ENCODE measurements around the gene GIMD1.
"Not testable (repeated sequence)": the region's sequence is repeated elsewhere in the genome, so short reads cannot be mapped to it uniquely, and the experiment has no call there.

GIMD1 gene

GRCh38 chr4:106347167-106347566 lies 21.4 kb downstream of the GIMD1 start:
- no peak for DNase-seq

- DNase-seq, result no peak
These were observed 24.0 kb downstream of the GIMD1 start for GRCh38 chr4:106344647-106344970.

GRCh38 chr4:106343865-106344646 lies 24.5 kb downstream of the GIMD1 start:
- no peak for DNase-seq

DNA sequence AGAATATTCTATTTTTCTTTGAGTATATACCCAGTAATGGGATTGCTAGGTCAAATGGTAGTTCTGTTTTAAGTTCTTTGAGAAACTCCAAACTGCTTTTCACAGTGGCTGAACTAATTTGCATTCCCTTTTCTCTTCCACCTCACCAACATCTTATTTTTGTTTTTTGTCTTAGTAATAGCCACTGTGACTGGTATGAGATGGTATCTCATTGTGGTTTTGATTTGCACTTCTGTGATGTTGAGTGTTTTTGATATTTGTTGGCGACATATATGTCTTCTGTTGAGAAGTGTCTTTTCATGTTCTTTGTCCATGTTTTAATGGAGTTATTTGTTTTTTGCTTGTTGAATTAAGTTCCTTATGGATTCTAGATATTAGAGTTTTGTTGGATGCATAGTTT lies 27.8 kb downstream of the GIMD1 start:
- no peak for DNase-seq

- DNase-seq, result no peak
These were observed 29.1 kb downstream of the GIMD1 start for GRCh38 chr4:106339431-106339830.

- DNase-seq, result no peak
These were observed 29.9 kb downstream of the GIMD1 start for GRCh38 chr4:106338671-106339070.

DNA sequence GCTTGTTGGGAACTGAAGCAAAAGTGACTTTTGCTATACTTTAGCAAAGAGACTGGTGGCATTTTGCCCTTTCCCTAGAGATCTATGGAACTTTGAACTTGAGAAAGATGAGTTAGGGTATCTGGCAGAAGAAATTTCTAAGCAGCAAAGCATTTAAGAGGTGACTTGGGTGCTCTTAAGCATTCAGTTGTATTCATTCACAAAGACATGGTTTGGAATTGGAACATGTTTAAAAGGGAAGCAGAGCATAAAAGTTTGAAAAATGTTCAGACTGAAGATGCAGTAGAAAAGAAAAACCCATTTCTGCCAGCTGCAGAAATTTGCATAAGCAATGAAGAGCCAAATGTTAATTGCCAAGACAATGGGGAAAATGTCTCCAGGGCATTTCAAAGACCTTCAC lies 30.7 kb downstream of the GIMD1 start:
- DNase-seq, result no peak

DNA sequence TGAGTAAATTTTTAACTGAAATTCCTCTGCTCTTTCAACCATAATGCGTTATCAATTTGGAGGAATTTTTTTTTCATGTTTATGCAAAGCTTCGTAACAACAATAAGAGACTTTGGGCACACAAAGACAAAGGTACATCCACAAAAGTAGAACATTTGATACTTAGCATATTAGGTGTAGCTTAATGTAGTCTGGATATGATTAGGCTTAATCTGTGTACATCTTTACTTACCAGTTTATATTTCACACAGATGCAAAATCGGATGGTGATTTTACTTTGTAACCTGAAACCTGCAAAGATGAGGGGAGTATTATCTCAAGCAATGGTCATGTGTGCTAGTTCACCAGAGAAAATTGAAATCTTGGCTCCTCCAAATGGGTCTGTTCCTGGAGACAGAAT lies 32.0 kb downstream of the GIMD1 start:
- DNase-seq, result no peak

DNA sequence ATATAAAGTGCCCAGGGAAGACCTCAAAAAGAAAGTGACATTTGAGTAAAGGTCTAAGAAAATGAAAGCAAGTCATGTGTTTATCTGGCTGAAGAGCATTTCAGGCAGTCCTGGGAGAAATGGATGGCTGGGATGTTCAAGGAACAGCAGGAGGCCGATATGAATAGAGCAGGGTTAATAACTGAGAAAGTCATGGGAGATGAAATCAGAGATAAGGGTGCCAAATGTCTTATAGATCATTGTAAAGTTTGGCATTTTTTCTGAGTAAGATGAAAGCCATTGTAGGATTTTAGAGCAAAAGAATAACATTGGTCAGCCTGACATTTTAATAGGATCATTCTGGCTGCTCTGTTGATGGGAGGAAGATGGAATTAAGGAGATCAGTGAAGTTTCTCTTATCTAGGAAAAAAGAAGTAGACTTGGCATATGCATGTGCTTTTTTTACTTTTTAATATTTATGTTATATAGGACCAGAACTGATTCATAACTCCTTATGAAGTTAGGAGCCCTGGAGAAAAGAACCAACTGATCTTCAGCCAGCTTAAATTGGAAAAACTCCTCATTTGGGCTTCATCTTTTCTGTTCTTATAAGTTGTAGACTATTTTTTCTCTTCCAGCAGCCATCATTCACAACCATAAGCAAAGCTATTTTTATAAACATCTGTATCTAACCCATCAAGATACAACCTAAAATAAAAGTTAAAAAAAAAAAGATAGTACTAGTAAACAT lies 33.7 kb downstream of the GIMD1 start:
- DNase-seq, result no peak

DNA sequence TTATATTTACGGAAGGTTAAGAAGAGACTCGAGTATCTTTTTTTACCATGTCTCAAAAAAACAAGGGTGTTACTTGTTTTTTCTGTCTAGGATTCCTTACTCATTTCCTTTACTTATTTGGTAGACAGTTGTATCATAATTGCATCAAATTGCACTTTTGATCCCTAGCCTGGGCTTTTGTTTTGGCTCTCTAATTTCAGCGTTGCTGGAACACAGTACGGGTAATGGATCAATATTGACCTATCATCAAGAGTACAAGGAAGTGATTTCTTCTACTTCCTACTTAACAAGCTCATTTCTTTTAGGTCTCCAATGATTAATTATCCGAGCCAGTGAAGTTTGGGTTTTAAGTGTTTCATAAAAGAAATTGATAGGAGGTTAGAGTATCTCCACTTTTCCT lies 35.4 kb downstream of the GIMD1 start:
- DNase-seq, result no peak

DNA sequence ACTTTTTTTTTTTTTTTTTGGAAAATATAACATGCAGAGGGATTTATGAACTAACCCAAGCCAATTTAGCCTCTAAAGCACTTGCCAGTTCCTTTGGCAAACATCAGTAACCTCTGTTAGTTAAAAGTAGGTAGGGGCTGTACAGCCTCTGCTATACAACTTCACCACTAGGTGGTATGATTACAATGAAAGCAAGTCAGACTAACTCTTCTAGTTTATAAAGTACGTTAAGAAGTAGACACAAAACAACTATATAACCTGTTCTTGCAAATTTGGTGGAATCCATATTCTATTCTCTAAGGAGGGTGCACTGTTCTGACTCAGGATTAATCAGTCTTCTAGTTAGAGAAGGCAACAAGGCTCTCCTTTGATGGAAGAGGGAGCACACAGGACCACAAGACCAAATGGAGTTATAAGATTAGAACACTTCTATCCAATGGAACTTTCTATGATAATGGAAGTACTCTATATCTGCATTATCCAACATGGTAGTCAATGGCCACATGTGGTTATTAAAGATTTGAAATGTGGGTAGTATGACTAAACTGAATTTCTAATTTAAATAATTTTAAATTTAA lies 39.4 kb downstream of the GIMD1 start:
- no peak for DNase-seq

DNA sequence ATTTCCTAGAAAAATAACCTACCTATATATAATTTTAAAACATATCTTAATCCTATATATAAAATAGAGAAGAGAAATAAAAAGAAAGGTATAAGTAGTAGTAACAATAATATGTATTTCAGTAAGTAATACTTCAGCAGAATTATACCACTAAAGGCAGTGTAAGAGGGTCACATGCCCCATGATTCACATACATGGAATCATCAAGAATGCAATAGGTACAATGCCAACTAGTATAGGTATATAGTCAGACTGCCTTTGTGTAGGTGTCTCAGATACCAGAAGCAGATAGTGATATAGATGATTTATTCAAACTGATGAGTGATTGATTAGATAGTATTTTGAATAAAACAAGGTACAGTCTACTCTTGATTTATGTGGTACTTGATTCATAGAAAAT lies 42.8 kb downstream of the GIMD1 start:
- no peak for DNase-seq

GRCh38 chr4:106323119-106323518 lies 45.5 kb downstream of the GIMD1 start:
- DNase-seq, result no peak

DNA sequence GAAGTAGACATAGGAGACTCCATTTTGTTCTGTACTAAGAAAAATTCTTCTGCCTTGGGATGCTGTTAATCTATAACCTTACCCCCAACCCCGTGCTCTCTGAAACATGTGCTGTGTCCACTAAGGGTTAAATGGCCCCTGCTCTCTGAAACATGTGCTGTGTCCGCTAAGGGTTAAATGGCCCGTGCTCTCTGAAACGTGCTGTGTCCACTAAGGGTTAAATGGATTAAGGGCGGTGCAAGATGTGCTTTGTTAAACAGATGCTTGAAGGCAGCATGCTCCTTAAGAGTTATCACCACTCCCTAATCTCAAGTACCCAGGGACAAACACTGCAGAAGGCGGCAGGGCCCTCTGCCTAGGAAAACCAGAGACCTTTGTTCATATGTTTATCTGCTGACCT lies 46.8 kb downstream of the GIMD1 start:
- not testable (repeated sequence) for DNase-seq

- not testable (repeated sequence) for DNase-seq
These were observed 47.4 kb downstream of the GIMD1 start for GRCh38 chr4:106321168-106321567.

GRCh38 chr4:106320235-106320634 lies 48.3 kb downstream of the GIMD1 start:
- DNase-seq, result no peak

- DNase-seq, result no peak
These were observed 50.1 kb downstream of the GIMD1 start for GRCh38 chr4:106318511-106318910.

DNA sequence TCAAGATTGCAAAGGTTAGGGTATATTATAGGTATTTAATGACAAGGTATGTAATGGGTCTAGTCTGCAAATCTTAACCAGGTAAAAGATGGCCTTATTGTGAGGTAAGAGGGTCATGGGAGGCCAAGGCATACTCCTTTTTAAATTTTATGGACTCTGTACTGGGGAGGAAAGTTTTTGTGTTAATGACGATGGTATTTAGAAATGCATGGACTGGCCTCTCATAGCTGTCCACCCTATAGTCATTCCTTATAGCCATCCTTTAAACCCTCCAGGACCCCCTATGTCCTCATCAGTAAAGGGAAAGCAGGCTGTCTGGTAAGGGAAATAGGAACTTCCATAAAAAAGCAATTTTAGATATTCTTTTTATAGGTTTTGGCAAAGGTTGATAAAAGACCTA lies 50.8 kb downstream of the GIMD1 start:
- DNase-seq, result no peak

DNA sequence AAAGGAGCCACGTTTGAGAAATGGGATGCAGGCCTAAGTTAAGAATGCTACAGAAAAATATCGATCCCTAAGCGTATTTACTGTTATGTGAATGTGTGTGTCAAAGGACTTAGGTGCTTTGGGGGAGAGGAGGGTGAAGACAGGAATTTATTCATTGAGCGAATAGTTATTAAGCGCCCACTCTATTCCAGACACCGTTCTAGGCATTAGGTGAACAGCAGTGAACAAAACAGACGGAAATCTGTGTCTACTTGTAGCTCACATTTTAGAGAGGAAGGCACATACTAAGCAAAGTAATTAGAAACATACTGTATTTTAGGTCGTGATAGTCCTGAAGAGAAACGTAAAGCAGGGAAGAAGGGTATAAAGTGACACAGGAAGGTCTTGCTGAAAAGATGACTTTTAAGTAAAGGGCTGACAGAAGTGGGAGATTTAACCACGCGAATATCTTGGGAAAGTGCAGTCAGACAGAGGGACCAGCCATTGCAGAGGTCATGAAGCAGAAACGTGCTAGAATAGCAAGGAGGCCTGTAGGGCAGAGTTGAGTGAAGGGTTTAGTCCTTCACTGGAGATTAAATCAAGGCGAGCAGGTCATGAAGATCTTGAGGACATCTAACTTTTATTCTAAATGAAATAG lies 51.7 kb downstream of the GIMD1 start:
- no peak for DNase-seq

GRCh38 chr4:106315968-106316772 lies 52.4 kb downstream of the GIMD1 start, which contains the start of the genes AIMP1 and TBCK:
Gene AIMP1, plus strand, starts transcription at chr4:106316550. Its CDS starts 8,460 bp downstream, at chr4:106325010.
Gene TBCK, minus strand, starts transcription at chr4:106316209. Its CDS starts 7,249 bp downstream, at chr4:106308960.
- peak; percentile 82 for DNase-seq

- DNase-seq, result no peak
These were observed 53.1 kb downstream of the GIMD1 start for GRCh38 chr4:106315476-106315967.

DNA sequence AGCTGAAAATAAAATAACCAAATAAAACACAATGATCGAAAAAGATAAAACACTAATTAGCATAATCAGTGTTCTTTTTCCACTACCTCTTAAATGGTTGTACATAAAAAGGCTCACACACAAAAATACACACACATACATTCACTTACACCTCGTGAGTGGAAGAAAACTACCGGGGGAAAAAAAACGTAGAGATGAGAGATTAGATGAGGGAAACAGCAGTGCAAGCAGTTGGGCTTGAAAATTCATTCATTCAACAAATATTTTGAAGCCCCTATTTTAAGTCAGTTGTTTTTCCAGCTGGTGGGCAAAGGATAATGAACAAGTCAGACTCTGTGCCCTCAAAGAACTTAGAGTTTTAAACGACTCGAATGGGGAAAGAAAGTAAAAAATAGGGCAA lies 53.6 kb downstream of the GIMD1 start:
- no peak for DNase-seq

All from activated effector memory CD4-positive, alpha-beta T cell treated with Interleukin-2 at 50 U/mL for 16 hours (primary cell).